Ovary (tissue), 10 donors: ENCODE measurements around the gene LSP1. TPM values are rescaled to one million over a fixed set of nuclear protein-coding genes. Genes with fewer than 3 reads are reported as not detected.
"Not testable (repeated sequence)": the region's sequence is repeated elsewhere in the genome, so short reads cannot be mapped to it uniquely, and the experiment has no call there.

Experiments
- DNase-seq, 5 donors: peaks; one replicate each; pipeline ENCODE4 v3.0.0-alpha.2; 2019 to 2020
- H3K27ac ChIP-seq, 2 donors: fragments of 200-600 bp; one replicate each; pipeline versions ENCODE4 v1.5.1 to v1.8.0; 2019 to 2022
- H3K27me3 ChIP-seq: fragments of 200-600 bp; one replicate; pipeline ENCODE4 v1.8.0; 2022
- H3K36me3 ChIP-seq: fragments of 200-600 bp; sonication (generic); one replicate; pipeline ENCODE4 v1.5.1; 2019
- H3K4me1 ChIP-seq: one replicate; pipeline ENCODE4 v1.8.1; 2013; ENCODE audit warnings: mild to moderate bottlenecking, moderate library complexity; ENCODE audit not compliant: insufficient read depth
- H3K4me3 ChIP-seq: fragments of 200-600 bp; sonication (generic); one replicate; pipeline ENCODE4 v1.5.1; 2017
- H3K9me3 ChIP-seq, 2 donors: fragments of 200-600 bp in 1 of 2; sonication (generic) in 1 of 2; one replicate each; pipeline versions ENCODE4 v1.5.1 to v1.8.1; 2013 to 2019; ENCODE audit warnings: mild to moderate bottlenecking in 1 of 2, moderate library complexity in 1 of 2
- CTCF ChIP-seq, 3 donors: fragments of 450-650 bp in 2 of 3; fragments of 200-600 bp in 1 of 3; IDR thresholded peaks; one replicate each; pipeline versions ENCODE4 v1.5.1 to v1.8.0; 2016 to 2022; ENCODE audit warnings: antibody characterized with exemption in 3 of 3, mild to moderate bottlenecking in 1 of 3
- EP300 ChIP-seq: sonication (generic); formaldehyde crosslinking; IDR thresholded peaks from one replicate; pipeline ENCODE4 v1.6.1; 2017; ENCODE audit warnings: antibody characterized with exemption
- POLR2A ChIP-seq: fragments of 450-650 bp; IDR thresholded peaks from one replicate; pipeline ENCODE4 v1.6.1; 2017; ENCODE audit warnings: antibody characterized with exemption, mild to moderate bottlenecking, moderate library complexity
- WGBS, 3 donors: extraction: QIAGEN DNeasy Blood & Tissue Kit in 1 of 3; methylation state at CpG; one replicate each; pipeline versions ENCODE4 v1.1.5 to v1.1.7; 2013 to 2017; 5-methylcytosine and 5-hydroxymethylcytosine counted together
- intact Hi-C, 4 donors: fragments of 100-400 bp; cut with DNase I; formaldehyde crosslinking; loops; one replicate each; pipeline versions ENCODE4 v1.11.0 to v1.15.1; 2022 to 2023
- long read RNA-seq, 3 donors: library from polyadenylated mRNA in 2 of 3; unstranded in 2 of 3; transcript quantifications; one replicate each; pipeline ENCODE4 v2.0.0 and lab custom pipeline, GENCODE V29; 2021 to 2026
- polyA plus RNA-seq, 2 donors: library from polyadenylated mRNA; stranded (reverse); fragments of 200-250 nt in 1 of 2; fragments of 350-450 nt in 1 of 2; fragmentation: Illumina TruSeq in 1 of 2; extraction: RNeasy Lipid Tissue Mini Kit (QIAGEN cat#74804) in 1 of 2; gene quantifications; one replicate each; pipeline ENCODE4 v1.2.3, GENCODE V29; 2013 to 2014
- total RNA-seq, 7 donors: library from RNA; depleted of rRNA in 2 of 7; stranded (reverse); fragments of >200 nt in 2 of 7; fragmentation: NEBNext Ultra II Directional in 3 of 7; extraction: Animal tissue kit (Norgen Biotek cat#: 25700) in 3 of 7; gene quantifications; one replicate each; pipeline versions ENCODE4 v1.1.0 to v1.2.4, GENCODE V29; 2016 to 2023
- donor health status: DM: no; HTN: no; CAD: no; lungs with moderate emphysema.
- donor health status: DM: no; HTN: no; CAD: no.
- donor health status: Bipolar disorder and iron deficiency.
- donor health status: DM: yes; HTN: yes; CAD: no.
- donor health status: DM: no; HTN: no; CAD: no.
- donor health status: DM: yes; HTN: yes; CAD: no.

LSP1 gene
- total RNA-seq (10 to 100 TPM in 3 of 7 donors, 1 to 10 TPM in 4; 3.5 to 14.8 (median 9.0) TPM), polyA plus RNA-seq (10 to 100 TPM in 1 of 2 donors, 1 to 10 TPM in 1; 6.0 to 22.0 TPM)
- long read RNA-seq, donor 1, transcript LSP1-201 (11 exons, 1,699 nt) = major isoform, 12 of 16 reads
- long read RNA-seq, donor 1, partial matches to known transcripts = 1 of 16 reads
- long read RNA-seq, donor 1, other reads (novel, unspliced or antisense) = 1 of 16 reads
- long read RNA-seq, donor 2, partial matches to known transcripts = 0 of 1 reads
- long read RNA-seq, donor 2, other reads (novel, unspliced or antisense) = 0 of 1 reads
- long read RNA-seq, donor 3, partial matches to known transcripts = 3 of 16 reads
- long read RNA-seq, donor 3, other reads (novel, unspliced or antisense) = 7 of 16 reads

GRCh38 chr11:1852877-1853276, at the start of gene LSP1:
LSP1 (plus strand) TSS chr11:1853084; CDS start chr11:1853145, 61 bp downstream.
- TF ChIP-seq POLR2A = no peak
- TF ChIP-seq EP300 = no peak
- no peak for TF ChIP-seq CTCF (IDR thresholded peaks at IDR 0.05)
- Histone ChIP-seq H3K9me3 (no peaks in the 10 kb centered on the region), H3K36me3 (no peaks in the 10 kb centered on the region), H3K27me3 (no peaks in the 10 kb centered on the region), H3K4me1 (peaks cover 7% of the 10 kb centered on the region), H3K27ac (no peak within 1 kb of the TSS), H3K4me3 (no peak within 1 kb of the TSS)
- WGBS, 3 donors = 85 to 87% (median 85%) methylated on average over 18 of the region's 18 CpGs
- intact Hi-C loops = no loop called here
- no peak for DNase-seq

GRCh38 chr11:1803246-1803645, 49.6 kb upstream of the LSP1 start:
- no peaks in the 10 kb centered on the region for H3K27me3 ChIP-seq
- intact Hi-C loops = no loop called here
- no peaks in the 10 kb centered on the region for H3K9me3 ChIP-seq
- TF ChIP-seq EP300 (no peak), CTCF (IDR thresholded peaks at IDR 0.05) (no peak), POLR2A (no peak)
- no peak overlapping the region for H3K27ac ChIP-seq
- DNase-seq = no peak
- H3K36me3 ChIP-seq = no peaks in the 10 kb centered on the region
- WGBS, 3 donors = 91 to 95% (median 94%) methylated on average over 20 of the region's 20 CpGs
- H3K4me1 ChIP-seq = no peaks in the 10 kb centered on the region
- no peak overlapping the region for H3K4me3 ChIP-seq

GRCh38 chr11:1803835-1804519, 48.9 kb upstream of the LSP1 start:
- H3K27me3 ChIP-seq, H3K4me3 ChIP-seq, H3K9me3 ChIP-seq, H3K27ac ChIP-seq, intact Hi-C loops, H3K4me1 ChIP-seq, H3K36me3 ChIP-seq, DNase-seq: not testable (repeated sequence)
- 89 to 94% (median 92%) methylated on average over 25 to 32 of the region's 42 CpGs for WGBS, 3 donors

- TF ChIP-seq CTCF (IDR thresholded peaks at IDR 0.05) = no peak
- no peak for TF ChIP-seq EP300
- no peak for TF ChIP-seq POLR2A
- DNase-seq = no peak
- no peak overlapping the region for H3K27ac ChIP-seq
- no peaks in the 10 kb centered on the region for H3K9me3 ChIP-seq
- intact Hi-C loops = no loop called here
- H3K4me1 ChIP-seq = no peaks in the 10 kb centered on the region
- no peak overlapping the region for H3K4me3 ChIP-seq
- H3K27me3 ChIP-seq = no peaks in the 10 kb centered on the region
- H3K36me3 ChIP-seq = no peaks in the 10 kb centered on the region
- WGBS, 3 donors = 58 to 83% (median 66%) methylated on average over 15 of the region's 15 CpGs
These were observed 47.4 kb upstream of the LSP1 start for GRCh38 chr11:1805525-1805924.
